ENCODE data around the gene CCBE1.

DNA sequence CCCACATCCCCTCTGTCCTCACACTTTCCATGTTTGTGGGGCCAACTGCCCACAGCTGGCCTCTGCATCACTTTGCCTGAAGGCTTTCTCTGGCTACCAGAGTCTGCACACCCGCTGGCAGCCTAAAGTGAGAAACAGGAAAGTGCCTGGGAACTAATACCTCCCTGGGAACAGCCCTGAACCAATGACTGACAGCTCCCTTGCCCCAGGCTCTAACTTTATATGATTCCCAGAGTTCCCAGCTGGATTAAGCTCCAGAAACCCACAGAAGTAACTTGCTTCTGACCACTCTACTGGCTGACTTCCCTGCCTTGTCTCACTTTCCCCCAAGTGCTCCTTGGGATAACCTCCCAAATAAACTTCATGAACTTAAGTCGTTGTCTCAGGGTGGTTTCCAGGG is 178.5 kb downstream of the CCBE1 start:
- TF ChIP-seq, protein P1, sequence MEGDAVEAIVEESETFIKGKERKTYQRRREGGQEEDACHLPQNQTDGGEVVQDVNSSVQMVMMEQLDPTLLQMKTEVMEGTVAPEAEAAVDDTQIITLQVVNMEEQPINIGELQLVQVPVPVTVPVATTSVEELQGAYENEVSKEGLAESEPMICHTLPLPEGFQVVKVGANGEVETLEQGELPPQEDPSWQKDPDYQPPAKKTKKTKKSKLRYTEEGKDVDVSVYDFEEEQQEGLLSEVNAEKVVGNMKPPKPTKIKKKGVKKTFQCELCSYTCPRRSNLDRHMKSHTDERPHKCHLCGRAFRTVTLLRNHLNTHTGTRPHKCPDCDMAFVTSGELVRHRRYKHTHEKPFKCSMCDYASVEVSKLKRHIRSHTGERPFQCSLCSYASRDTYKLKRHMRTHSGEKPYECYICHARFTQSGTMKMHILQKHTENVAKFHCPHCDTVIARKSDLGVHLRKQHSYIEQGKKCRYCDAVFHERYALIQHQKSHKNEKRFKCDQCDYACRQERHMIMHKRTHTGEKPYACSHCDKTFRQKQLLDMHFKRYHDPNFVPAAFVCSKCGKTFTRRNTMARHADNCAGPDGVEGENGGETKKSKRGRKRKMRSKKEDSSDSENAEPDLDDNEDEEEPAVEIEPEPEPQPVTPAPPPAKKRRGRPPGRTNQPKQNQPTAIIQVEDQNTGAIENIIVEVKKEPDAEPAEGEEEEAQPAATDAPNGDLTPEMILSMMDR (IDR thresholded peaks at IDR 0.05; ENCODE audit: insufficient read depth, low read length, poor library complexity, severe bottlenecking) = no peak
- TF ChIP-seq EZH2phosphoT487 (conservative IDR thresholded peaks at IDR 0.05; ENCODE audit: low read length) = no peak

All from SU-DHL-6 (cell line).